ENCODE results near the gene SMIM36.

- no peak for TF ChIP-seq CTCF (IDR thresholded peaks at IDR 0.05)
- no peak for TF ChIP-seq EP300 (IDR thresholded peaks at IDR 0.05)
Measured at GRCh38 chr17:55435408-55435807, 75.8 kb downstream of the SMIM36 start.
